MM.1S (cell line): ENCODE results near the gene KCNQ1.

Experiments
- EZH2 ChIP-seq: fragments of 300-600 bp; sonication (generic); optimal IDR thresholded peaks from 2 replicates; pipeline ENCODE3; 2017; ENCODE audit warnings: low read depth, mild to moderate bottlenecking, antibody characterized with exemption, low read length, mixed read lengths
- EZH2phosphoT487 ChIP-seq: fragments of 300-600 bp; sonication (generic); IDR thresholded peaks from 2 replicates; pipeline ENCODE4 v1.6.1; 2018; ENCODE audit warnings: antibody characterized with exemption, low read length
- TF ChIP-seq, protein P1 (sequence below): fragments of 300-600 bp; sonication (generic); IDR thresholded peaks from 2 replicates; pipeline ENCODE4 v1.5.1; 2016; ENCODE audit warnings: antibody characterized with exemption, low read length, mixed read lengths

DNA sequence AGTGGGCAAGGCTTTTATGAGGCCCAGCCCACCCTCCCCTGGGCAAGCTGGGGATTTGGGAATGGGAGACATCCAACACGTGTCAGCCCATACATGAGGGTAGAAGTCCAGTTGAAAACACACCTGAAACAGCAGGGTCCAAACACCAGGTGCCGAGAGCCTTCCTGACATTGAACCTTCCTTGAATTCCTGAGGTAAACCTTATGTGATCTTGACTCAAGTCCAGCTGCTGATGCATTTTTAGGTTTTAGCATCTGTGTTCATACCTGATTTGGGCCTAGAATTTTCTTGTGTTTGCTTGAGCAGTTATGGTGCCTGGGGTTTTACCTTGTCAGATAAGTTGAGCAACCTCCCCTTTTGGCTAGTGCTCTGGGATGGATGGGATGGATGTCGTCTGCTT, 374.5 kb downstream of the KCNQ1 start:
- TF ChIP-seq, protein P1, sequence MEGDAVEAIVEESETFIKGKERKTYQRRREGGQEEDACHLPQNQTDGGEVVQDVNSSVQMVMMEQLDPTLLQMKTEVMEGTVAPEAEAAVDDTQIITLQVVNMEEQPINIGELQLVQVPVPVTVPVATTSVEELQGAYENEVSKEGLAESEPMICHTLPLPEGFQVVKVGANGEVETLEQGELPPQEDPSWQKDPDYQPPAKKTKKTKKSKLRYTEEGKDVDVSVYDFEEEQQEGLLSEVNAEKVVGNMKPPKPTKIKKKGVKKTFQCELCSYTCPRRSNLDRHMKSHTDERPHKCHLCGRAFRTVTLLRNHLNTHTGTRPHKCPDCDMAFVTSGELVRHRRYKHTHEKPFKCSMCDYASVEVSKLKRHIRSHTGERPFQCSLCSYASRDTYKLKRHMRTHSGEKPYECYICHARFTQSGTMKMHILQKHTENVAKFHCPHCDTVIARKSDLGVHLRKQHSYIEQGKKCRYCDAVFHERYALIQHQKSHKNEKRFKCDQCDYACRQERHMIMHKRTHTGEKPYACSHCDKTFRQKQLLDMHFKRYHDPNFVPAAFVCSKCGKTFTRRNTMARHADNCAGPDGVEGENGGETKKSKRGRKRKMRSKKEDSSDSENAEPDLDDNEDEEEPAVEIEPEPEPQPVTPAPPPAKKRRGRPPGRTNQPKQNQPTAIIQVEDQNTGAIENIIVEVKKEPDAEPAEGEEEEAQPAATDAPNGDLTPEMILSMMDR: no peak
- TF ChIP-seq EZH2phosphoT487 (no peak), EZH2 (no peak)
